Left renal cortex interstitium (tissue), 4 donors: ENCODE results near the gene CCDC194. TPM values are rescaled to one million over a fixed set of nuclear protein-coding genes. Genes with fewer than 3 reads are reported as not detected.

Experiments
- polyA plus RNA-seq, 4 donors: library from polyadenylated mRNA; unstranded; fragments of 120-200 nt; gene quantifications; one replicate each; pipeline ENCODE4 v1.2.1, GENCODE V29; 2013; ENCODE audit not compliant: insufficient read length in 4 of 4

The CCDC194 gene
- polyA plus RNA-seq, 4 donors: 0.83 to 6.2 (median 3.3) TPM

Other genes starting within 250 kb of the CCDC194 start
- 10 to 100 TPM; 27.1 to 37.3 (median 31.3) TPM for gene USE1, start 178.8 kb downstream of the CCDC194 start, polyA plus RNA-seq
- gene OCEL1, start 168.0 kb downstream of the CCDC194 start, polyA plus RNA-seq: 10 to 100 TPM; 18.6 to 25.7 (median 23.2) TPM
- 10 to 100 TPM; 35.1 to 64.1 (median 48.9) TPM for gene NR2F6, start 148.3 kb downstream of the CCDC194 start, polyA plus RNA-seq
- 1 to 10 TPM; 4.8 to 8.0 (median 7.6) TPM for gene USHBP1, start 129.5 kb downstream of the CCDC194 start, polyA plus RNA-seq
- gene BABAM1, start 126.8 kb downstream of the CCDC194 start, polyA plus RNA-seq: 100 to 1,000 TPM in 3 of 4 donors, 10 to 100 TPM in 1; 99.9 to 118 (median 108) TPM
- 1 to 10 TPM in 2 of 4 donors, under 1 TPM in 2; 0.86 to 2.3 (median 1.3) TPM for gene ANKLE1, start 112.3 kb downstream of the CCDC194 start, polyA plus RNA-seq
- gene ABHD8, start 90.8 kb downstream of the CCDC194 start, polyA plus RNA-seq: 10 to 100 TPM in 3 of 4 donors, 1 to 10 TPM in 1; 7.8 to 15.5 (median 12.6) TPM
- gene MRPL34, start 88.3 kb downstream of the CCDC194 start, polyA plus RNA-seq: 10 to 100 TPM; 48.5 to 77.6 (median 57.3) TPM
- 10 to 100 TPM; 31.3 to 48.7 (median 42.8) TPM for gene DDA1, start 84.6 kb downstream of the CCDC194 start, polyA plus RNA-seq
- 10 to 100 TPM in 3 of 4 donors, 1 to 10 TPM in 1; 8.3 to 21.1 (median 13.1) TPM for gene ANO8, start 59.3 kb downstream of the CCDC194 start, polyA plus RNA-seq
- 10 to 100 TPM; 15.7 to 37.9 (median 24.6) TPM for gene GTPBP3, start 56.6 kb downstream of the CCDC194 start, polyA plus RNA-seq
- gene PLVAP, start 16.9 kb downstream of the CCDC194 start, polyA plus RNA-seq: 100 to 1,000 TPM; 162 to 238 (median 195) TPM
- gene BST2, start 11.4 kb upstream of the CCDC194 start, polyA plus RNA-seq: 100 to 1,000 TPM; 103 to 178 (median 119) TPM
- gene MVB12A, start 25.9 kb upstream of the CCDC194 start, polyA plus RNA-seq: 10 to 100 TPM; 53.2 to 97.6 (median 80.9) TPM
- gene TMEM221, start 54.5 kb upstream of the CCDC194 start, polyA plus RNA-seq: 1 to 10 TPM; 2.4 to 3.9 (median 3.3) TPM
- under 1 TPM in 2 of 4 donors, not detected in 2; 0.26 to 0.28 TPM for gene NXNL1, start 66.7 kb upstream of the CCDC194 start, polyA plus RNA-seq
- 10 to 100 TPM; 10.7 to 24.7 (median 19.1) TPM for gene SLC27A1, start 76.3 kb upstream of the CCDC194 start, polyA plus RNA-seq
- gene PGLS, start 117.5 kb upstream of the CCDC194 start, polyA plus RNA-seq: 100 to 1,000 TPM in 1 of 4 donors, 10 to 100 TPM in 3; 57.6 to 100 (median 81.2) TPM
- gene COLGALT1, start 161.5 kb upstream of the CCDC194 start, polyA plus RNA-seq: 10 to 100 TPM; 44.7 to 64.4 (median 52.7) TPM